Measurements from ENCODE around the gene POLR2A.

The POLR2A gene

GRCh38 chr17:7445619-7445968 lies 38.6 kb upstream of the POLR2A start:
- Histone ChIP-seq H3K4me3 (ENCODE audit: insufficient read depth in 1 of 2, low read depth in 1 of 2, low read length in 2 of 2) (peak overlapping the region; percentile 58 to 67), H4K91ac (ENCODE audit: low read length) (no peak overlapping the region), H3K9ac (ENCODE audit: low read length) (no peak overlapping the region), H3K4ac (ENCODE audit: low read depth in 1 of 2, low read length in 2 of 2) (no peak overlapping the region), H3K4me2 (ENCODE audit: low read length, poor library complexity, severe bottlenecking) (peak overlapping the region; percentile 84), H3K27me3 (ENCODE audit: control insufficient read depth in 1 of 2, insufficient read depth in 1 of 2, low read length in 2 of 2) (peaks cover 39 to 51% of the 10 kb centered on the region in 2 experiments), H2AK5ac (ENCODE audit: low read length, severe bottlenecking) (no peak overlapping the region), H2AFZ (ENCODE audit: low read depth, low read length) (no peak overlapping the region), H2BK5ac (ENCODE audit: low read depth, low read length, poor library complexity, severe bottlenecking) (no peak overlapping the region), H3K14ac (ENCODE audit: low read length in 2 of 2) (no peak overlapping the region), H3K23ac (ENCODE audit: low read length in 2 of 2) (no peak overlapping the region), H3K27ac (ENCODE audit: low read length, poor library complexity, severe bottlenecking) (no peak overlapping the region), H3K4me1 (ENCODE audit: control insufficient read depth, insufficient read depth, low read depth, low read length) (peaks cover 20% of the 10 kb centered on the region), H3K9me3 (ENCODE audit: control insufficient read depth, low read length) (no peaks in the 10 kb centered on the region), H2BK12ac (ENCODE audit: low read length in 2 of 2) (no peak overlapping the region), H3K36me3 (ENCODE audit: control insufficient read depth in 1 of 2, insufficient read depth in 2 of 2, low read depth in 1 of 2, low read length in 2 of 2) (no peaks in the 10 kb centered on the region), H2BK15ac (ENCODE audit: low read depth, poor library complexity, severe bottlenecking) (no peak overlapping the region), H3K79me1 (replicated peaks; ENCODE audit: low read length, poor library complexity, severe bottlenecking) (no peaks in the 10 kb centered on the region), H4K8ac (ENCODE audit: low read length) (peak overlapping the region; percentile 33), H3K18ac (ENCODE audit: low read depth in 1 of 2, low read length in 2 of 2) (peak overlapping the region in 1 of 2 experiments; percentile 71), H2BK120ac (ENCODE audit: low read depth, low read length) (no peak overlapping the region)
- 8% methylated on average over 11 of the region's 16 CpGs for WGBS
- DNase-seq, result no peak

- H2BK5ac ChIP-seq (ENCODE audit: low read depth, low read length, poor library complexity, severe bottlenecking), result no peak overlapping the region
- H4K91ac ChIP-seq (ENCODE audit: low read length), result no peak overlapping the region
- no peak overlapping the region for H3K9ac ChIP-seq (ENCODE audit: low read length)
- H4K8ac ChIP-seq (ENCODE audit: low read length), result no peak overlapping the region
- H2BK12ac ChIP-seq (ENCODE audit: low read length in 2 of 2), result no peak overlapping the region
- no peak overlapping the region for H3K23ac ChIP-seq (ENCODE audit: low read length in 2 of 2)
- no peaks in the 10 kb centered on the region for H3K9me3 ChIP-seq (ENCODE audit: control insufficient read depth, low read length)
- H2BK120ac ChIP-seq (ENCODE audit: low read depth, low read length), result no peak overlapping the region
- no peak overlapping the region for H2AK5ac ChIP-seq (ENCODE audit: low read length, severe bottlenecking)
- no peaks in the 10 kb centered on the region for H3K79me1 ChIP-seq (replicated peaks; ENCODE audit: low read length, poor library complexity, severe bottlenecking)
- no peak overlapping the region for H3K4ac ChIP-seq (ENCODE audit: low read depth in 1 of 2, low read length in 2 of 2)
- H3K14ac ChIP-seq (ENCODE audit: low read length in 2 of 2), result no peak overlapping the region
- no peak for DNase-seq
- H3K4me1 ChIP-seq (ENCODE audit: control insufficient read depth, insufficient read depth, low read depth, low read length), result peaks cover 16% of the 10 kb centered on the region
- no peak overlapping the region for H3K18ac ChIP-seq (ENCODE audit: low read depth in 1 of 2, low read length in 2 of 2)
- H3K27me3 ChIP-seq (ENCODE audit: control insufficient read depth in 1 of 2, insufficient read depth in 1 of 2, low read length in 2 of 2), result peaks cover 29 to 37% of the 10 kb centered on the region in 2 experiments
- H3K4me3 ChIP-seq (ENCODE audit: insufficient read depth in 1 of 2, low read depth in 1 of 2, low read length in 2 of 2), result no peak overlapping the region
- H3K4me2 ChIP-seq (ENCODE audit: low read length, poor library complexity, severe bottlenecking), result no peak overlapping the region
- H3K27ac ChIP-seq (ENCODE audit: low read length, poor library complexity, severe bottlenecking), result no peak overlapping the region
- no peak overlapping the region for H2BK15ac ChIP-seq (ENCODE audit: low read depth, poor library complexity, severe bottlenecking)
- 76% methylated on average over 3 of the region's 7 CpGs for WGBS
- no peaks in the 10 kb centered on the region for H3K36me3 ChIP-seq (ENCODE audit: control insufficient read depth in 1 of 2, insufficient read depth in 2 of 2, low read depth in 1 of 2, low read length in 2 of 2)
- H2AFZ ChIP-seq (ENCODE audit: low read depth, low read length), result no peak overlapping the region
Observed at GRCh38 chr17:7448461-7448860, 35.7 kb upstream of the POLR2A start.

GRCh38 chr17:7459961-7460545 lies 24.1 kb upstream of the POLR2A start:
- no peak overlapping the region for H3K9ac ChIP-seq (ENCODE audit: low read length)
- no peaks in the 10 kb centered on the region for H3K9me3 ChIP-seq (ENCODE audit: control insufficient read depth, low read length)
- no peak overlapping the region for H2BK120ac ChIP-seq (ENCODE audit: low read depth, low read length)
- no peak for DNase-seq
- no peaks in the 10 kb centered on the region for H3K27me3 ChIP-seq (ENCODE audit: control insufficient read depth in 1 of 2, insufficient read depth in 1 of 2, low read length in 2 of 2)
- H4K91ac ChIP-seq (ENCODE audit: low read length), result no peak overlapping the region
- 80% methylated on average over 2 of the region's 3 CpGs for WGBS
- H3K18ac ChIP-seq (ENCODE audit: low read depth in 1 of 2, low read length in 2 of 2), result no peak overlapping the region
- peaks cover 7% of the 10 kb centered on the region for H3K4me1 ChIP-seq (ENCODE audit: control insufficient read depth, insufficient read depth, low read depth, low read length)
- no peak overlapping the region for H2BK5ac ChIP-seq (ENCODE audit: low read depth, low read length, poor library complexity, severe bottlenecking)
- peaks cover 34 to 38% of the 10 kb centered on the region in 2 experiments for H3K36me3 ChIP-seq (ENCODE audit: control insufficient read depth in 1 of 2, insufficient read depth in 2 of 2, low read depth in 1 of 2, low read length in 2 of 2)
- H4K8ac ChIP-seq (ENCODE audit: low read length), result no peak overlapping the region
- no peak overlapping the region for H3K4ac ChIP-seq (ENCODE audit: low read depth in 1 of 2, low read length in 2 of 2)
- no peak overlapping the region for H3K4me2 ChIP-seq (ENCODE audit: low read length, poor library complexity, severe bottlenecking)
- no peak overlapping the region for H3K14ac ChIP-seq (ENCODE audit: low read length in 2 of 2)
- H3K27ac ChIP-seq (ENCODE audit: low read length, poor library complexity, severe bottlenecking), result no peak overlapping the region
- peaks cover 26% of the 10 kb centered on the region for H3K79me1 ChIP-seq (replicated peaks; ENCODE audit: low read length, poor library complexity, severe bottlenecking)
- H2AK5ac ChIP-seq (ENCODE audit: low read length, severe bottlenecking), result no peak overlapping the region
- no peak overlapping the region for H2BK15ac ChIP-seq (ENCODE audit: low read depth, poor library complexity, severe bottlenecking)
- H3K23ac ChIP-seq (ENCODE audit: low read length in 2 of 2), result no peak overlapping the region
- no peak overlapping the region for H2BK12ac ChIP-seq (ENCODE audit: low read length in 2 of 2)
- H3K4me3 ChIP-seq (ENCODE audit: insufficient read depth in 1 of 2, low read depth in 1 of 2, low read length in 2 of 2), result no peak overlapping the region
- no peak overlapping the region for H2AFZ ChIP-seq (ENCODE audit: low read depth, low read length)

GRCh38 chr17:7460850-7461660 lies 23.1 kb upstream of the POLR2A start:
- H3K14ac ChIP-seq (ENCODE audit: low read length in 2 of 2), result no peak overlapping the region
- no peak overlapping the region for H4K8ac ChIP-seq (ENCODE audit: low read length)
- no peak overlapping the region for H3K4me3 ChIP-seq (ENCODE audit: insufficient read depth in 1 of 2, low read depth in 1 of 2, low read length in 2 of 2)
- H3K27me3 ChIP-seq (ENCODE audit: control insufficient read depth in 1 of 2, insufficient read depth in 1 of 2, low read length in 2 of 2), result no peaks in the 10 kb centered on the region
- H3K4me2 ChIP-seq (ENCODE audit: low read length, poor library complexity, severe bottlenecking), result no peak overlapping the region
- H3K27ac ChIP-seq (ENCODE audit: low read length, poor library complexity, severe bottlenecking), result no peak overlapping the region
- no peak overlapping the region for H2AK5ac ChIP-seq (ENCODE audit: low read length, severe bottlenecking)
- H2BK12ac ChIP-seq (ENCODE audit: low read length in 2 of 2), result peak overlapping the region in 1 of 2 experiments; percentile 34
- WGBS, result 89% methylated on average over 6 of the region's 7 CpGs
- H3K4me1 ChIP-seq (ENCODE audit: control insufficient read depth, insufficient read depth, low read depth, low read length), result peaks cover 7% of the 10 kb centered on the region
- no peak for DNase-seq
- peaks cover 41 to 43% of the 10 kb centered on the region in 2 experiments for H3K36me3 ChIP-seq (ENCODE audit: control insufficient read depth in 1 of 2, insufficient read depth in 2 of 2, low read depth in 1 of 2, low read length in 2 of 2)
- H3K9ac ChIP-seq (ENCODE audit: low read length), result no peak overlapping the region
- H3K9me3 ChIP-seq (ENCODE audit: control insufficient read depth, low read length), result no peaks in the 10 kb centered on the region
- H2BK5ac ChIP-seq (ENCODE audit: low read depth, low read length, poor library complexity, severe bottlenecking), result no peak overlapping the region
- H2BK15ac ChIP-seq (ENCODE audit: low read depth, poor library complexity, severe bottlenecking), result no peak overlapping the region
- no peak overlapping the region for H3K18ac ChIP-seq (ENCODE audit: low read depth in 1 of 2, low read length in 2 of 2)
- no peak overlapping the region for H2BK120ac ChIP-seq (ENCODE audit: low read depth, low read length)
- no peak overlapping the region for H3K4ac ChIP-seq (ENCODE audit: low read depth in 1 of 2, low read length in 2 of 2)
- H2AFZ ChIP-seq (ENCODE audit: low read depth, low read length), result no peak overlapping the region
- no peak overlapping the region for H4K91ac ChIP-seq (ENCODE audit: low read length)
- H3K79me1 ChIP-seq (replicated peaks; ENCODE audit: low read length, poor library complexity, severe bottlenecking), result peaks cover 33% of the 10 kb centered on the region
- no peak overlapping the region for H3K23ac ChIP-seq (ENCODE audit: low read length in 2 of 2)

All from mesenchymal stem cell (in vitro differentiated cells and primary cell).